ENCODE measurements around the gene ZNF862. TPM values are rescaled to one million over a fixed set of nuclear protein-coding genes. Genes with fewer than 3 reads are reported as not detected.

ZNF862 gene
- total RNA-seq, 4 donors from 2014 or later, result 18.4 to 61.1 (median 22.1) TPM

- no peak for TF ChIP-seq EP300 (IDR thresholded peaks at IDR 0.05)
- no peak for TF ChIP-seq POLR2AphosphoS5 (IDR thresholded peaks at IDR 0.05)
- no peaks in the 10 kb centered on the region for H3K27me3 ChIP-seq
These were observed 14.5 kb upstream of the ZNF862 start for GRCh38 chr7:149823631-149824199.

GRCh38 chr7:149824301-149824741 lies 13.9 kb upstream of the ZNF862 start:
- no peak for TF ChIP-seq EP300 (IDR thresholded peaks at IDR 0.05)
- no peak for TF ChIP-seq POLR2A (IDR thresholded peaks at IDR 0.05)
- no peak for TF ChIP-seq CTCF (IDR thresholded peaks at IDR 0.05)
- TF ChIP-seq POLR2AphosphoS5 (IDR thresholded peaks at IDR 0.05), result no peak
- no peak for DNase-seq (ENCODE audit: low spot score in 2 of 2)
- no peak overlapping the region for H3K27ac ChIP-seq
- no peaks in the 10 kb centered on the region for H3K27me3 ChIP-seq
- peaks cover 2% of the 10 kb centered on the region for H3K4me1 ChIP-seq
- WGBS, result 97% methylated on average over 11 of the region's 13 CpGs
- no peaks in the 10 kb centered on the region for H3K36me3 ChIP-seq
- H3K9me3 ChIP-seq, result no peaks in the 10 kb centered on the region
- no peak overlapping the region for H3K4me3 ChIP-seq

More at GRCh38 chr7:149823631-149824199, 14.5 kb upstream of the ZNF862 start:
- Histone ChIP-seq H3K4me1 (peaks cover 2% of the 10 kb centered on the region), H3K36me3 (no peaks in the 10 kb centered on the region), H3K9me3 (no peaks in the 10 kb centered on the region), H3K4me3 (no peak overlapping the region), H3K27ac (no peak overlapping the region)
- DNase-seq (ENCODE audit: low spot score in 2 of 2), result no peak
- 75% methylated on average over 5 of the region's 8 CpGs for WGBS

- Histone ChIP-seq H3K9me3 (no peaks in the 10 kb centered on the region), H3K27me3 (no peaks in the 10 kb centered on the region), H3K4me3 (no peak overlapping the region), H3K4me1 (peaks cover 2% of the 10 kb centered on the region), H3K27ac (no peak overlapping the region), H3K36me3 (no peaks in the 10 kb centered on the region)
- TF ChIP-seq CTCF (IDR thresholded peaks at IDR 0.05) (no peak), EP300 (IDR thresholded peaks at IDR 0.05) (no peak)
- WGBS, result 95% methylated on average over 7 of the region's 19 CpGs
- DNase-seq (ENCODE audit: low spot score in 2 of 2), result peak in 1 of 2 donors; percentile 52
These were observed 13.2 kb upstream of the ZNF862 start for GRCh38 chr7:149824748-149825566.

- Histone ChIP-seq H3K4me1 (peaks cover 2% of the 10 kb centered on the region), H3K27me3 (peaks cover 7% of the 10 kb centered on the region), H3K27ac (no peak overlapping the region), H3K36me3 (no peaks in the 10 kb centered on the region), H3K4me3 (no peak overlapping the region), H3K9me3 (no peaks in the 10 kb centered on the region)
- peak in 1 of 2 donors; percentile 61 for DNase-seq (ENCODE audit: low spot score in 2 of 2)
- WGBS, result 67% methylated on average over 11 of the region's 19 CpGs
- TF ChIP-seq POLR2AphosphoS5 (IDR thresholded peaks at IDR 0.05) (no peak), CTCF (IDR thresholded peaks at IDR 0.05) (no peak), POLR2A (IDR thresholded peaks at IDR 0.05) (no peak), EP300 (IDR thresholded peaks at IDR 0.05) (no peak)
These were observed 12.4 kb upstream of the ZNF862 start for GRCh38 chr7:149825567-149826343.

GRCh38 chr7:149826344-149827088 lies 11.7 kb upstream of the ZNF862 start:
- Histone ChIP-seq H3K27ac (no peak overlapping the region), H3K4me3 (no peak overlapping the region), H3K27me3 (peaks cover 13% of the 10 kb centered on the region), H3K36me3 (no peaks in the 10 kb centered on the region), H3K9me3 (no peaks in the 10 kb centered on the region), H3K4me1 (peaks cover 2% of the 10 kb centered on the region)
- WGBS, result 57% methylated on average over 5 of the region's 12 CpGs
- peak in 1 of 2 donors; percentile 53 for DNase-seq (ENCODE audit: low spot score in 2 of 2)
- no peak for TF ChIP-seq CTCF (IDR thresholded peaks at IDR 0.05)
- no peak for TF ChIP-seq POLR2A (IDR thresholded peaks at IDR 0.05)
- no peak for TF ChIP-seq POLR2AphosphoS5 (IDR thresholded peaks at IDR 0.05)
- no peak for TF ChIP-seq EP300 (IDR thresholded peaks at IDR 0.05)
